Calu3 (cell line): ENCODE data around the gene TPSB2. TPM values are rescaled to one million over a fixed set of nuclear protein-coding genes. Genes with fewer than 3 reads are reported as not detected.
"Not testable (repeated sequence)": the region's sequence is repeated elsewhere in the genome, so short reads cannot be mapped to it uniquely, and the experiment has no call there.

Experiments
- Bru-seq: library from RNA; stranded (reverse); fragments of 400-500 nt; gene quantifications from one replicate; lab custom pipeline; 2021; lab: Mats Ljungman, UMichigan
- BruChase-seq, 2 experiments: library from RNA; stranded (reverse); fragments of 400-500 nt; gene quantifications; one replicate each; lab custom pipeline; 2021; lab: Mats Ljungman, UMichigan
- BruUV-seq: library from RNA; stranded (reverse); fragments of 400-500 nt; replicated peaks from 2 replicates; lab custom pipeline; 2021; lab: Mats Ljungman, UMichigan
- CTCF ChIA-PET: fragments of 300-600 bp; sonication (Branson Sonifier 250); formaldehyde crosslinking; loops from one replicate; lab custom pipeline; 2022; ENCODE audit warnings: antibody characterized with exemption; lab: Charles Lee
- DNase-seq: peaks from one replicate; pipeline ENCODE4 v3.0.0; 2022
- H3K27ac Mint-ChIP-seq: one replicate; pipeline ENCODE4 v1.8.0; 2022; ENCODE audit warnings: mixed read lengths; ENCODE audit not compliant: unreplicated experiment
- H3K27me3 Mint-ChIP-seq: one replicate; pipeline ENCODE4 v1.8.0; 2022; ENCODE audit warnings: mixed read lengths; ENCODE audit not compliant: unreplicated experiment
- H3K36me3 Mint-ChIP-seq: one replicate; pipeline ENCODE4 v1.8.0; 2022; ENCODE audit warnings: mild to moderate bottlenecking, moderate library complexity, mixed read lengths; ENCODE audit not compliant: insufficient read depth, unreplicated experiment
- H3K4me1 Mint-ChIP-seq: one replicate; pipeline ENCODE4 v1.8.0; 2022; ENCODE audit warnings: mild to moderate bottlenecking, low read depth, mixed read lengths; ENCODE audit not compliant: unreplicated experiment
- H3K4me3 Mint-ChIP-seq: one replicate; pipeline ENCODE4 v1.8.0; 2022; ENCODE audit warnings: mild to moderate bottlenecking, low read depth, moderate library complexity, mixed read lengths; ENCODE audit not compliant: unreplicated experiment
- H3K9me3 Mint-ChIP-seq: one replicate; pipeline ENCODE4 v1.8.0; 2022; ENCODE audit warnings: low read depth, mixed read lengths; ENCODE audit not compliant: unreplicated experiment
- CTCF ChIP-seq: fragments of 200-600 bp; IDR thresholded peaks from one replicate; pipeline ENCODE4 v1.8.0; 2022; ENCODE audit warnings: antibody characterized with exemption; ENCODE audit not compliant: unreplicated experiment
- intact Hi-C: fragments of 100-400 bp; cut with micrococcal nuclease; formaldehyde crosslinking; loops from one replicate; pipeline ENCODE4 v1.10.0; 2022; ENCODE audit not compliant: unreplicated experiment
- long read RNA-seq: library from polyadenylated mRNA; stranded (forward); transcript quantifications from one replicate; pipeline ENCODE4 v2.0.0, GENCODE V29; 2022
- total RNA-seq: library from RNA; stranded (reverse); gene quantifications from 2 replicates; pipeline ENCODE4 v1.2.3, GENCODE V29; 2022

Gene TPSB2
- total RNA-seq (not detected in 2 replicates), Bru-seq, nascent RNA (not detected), BruChase-seq, experiment 1, labeled RNA remaining after a 6-hour chase (not detected), BruChase-seq, experiment 2, labeled RNA remaining after a 2-hour chase (not detected)
- long read RNA-seq: 0 reads

GRCh38 chr16:1230084-1230470 lies at the start of gene TPSB2:
Gene TPSB2, minus strand, starts transcription at chr16:1230184. Its CDS starts 233 bp downstream, at chr16:1229951.
- H3K4me1 Mint-ChIP-seq, H3K27ac Mint-ChIP-seq, H3K4me3 Mint-ChIP-seq, CTCF ChIA-PET, H3K9me3 Mint-ChIP-seq, DNase-seq, BruUV-seq, H3K36me3 Mint-ChIP-seq, intact Hi-C loops: not testable (repeated sequence)
- peaks cover 34% of the 10 kb centered on the region for H3K27me3 Mint-ChIP-seq

- intact Hi-C loops: no loop called here
- Mint-ChIP-seq H3K4me3 (no peak overlapping the region), H3K27ac (no peak overlapping the region), H3K9me3 (no peaks in the 10 kb centered on the region), H3K36me3 (no peaks in the 10 kb centered on the region), H3K4me1 (no peaks in the 10 kb centered on the region), H3K27me3 (peaks cover 100% of the 10 kb centered on the region)
- TF ChIP-seq CTCF: no peak
- no peak for DNase-seq
- BruUV-seq: no TSS peak
- CTCF ChIA-PET: interaction anchor here (1.2 kb wide), 1 partner anchor 12 kb away, joined by 3 read pairs; no protein-coding TSS in a partner anchor
Observed at GRCh38 chr16:1279081-1279944, 49.3 kb upstream of the TPSB2 start.

GRCh38 chr16:1278477-1278876 lies 48.5 kb upstream of the TPSB2 start:
- no peak overlapping the region for H3K27ac Mint-ChIP-seq
- H3K27me3 Mint-ChIP-seq: peaks cover 100% of the 10 kb centered on the region
- H3K4me1 Mint-ChIP-seq: no peaks in the 10 kb centered on the region
- intact Hi-C loops: no loop called here
- H3K36me3 Mint-ChIP-seq: no peaks in the 10 kb centered on the region
- TF ChIP-seq CTCF: no peak
- no peaks in the 10 kb centered on the region for H3K9me3 Mint-ChIP-seq
- no peak for DNase-seq
- BruUV-seq: no TSS peak
- CTCF ChIA-PET: no interaction called here
- no peak overlapping the region for H3K4me3 Mint-ChIP-seq

- Mint-ChIP-seq H3K4me3 (no peak overlapping the region), H3K9me3 (no peaks in the 10 kb centered on the region), H3K36me3 (no peaks in the 10 kb centered on the region), H3K27me3 (peaks cover 100% of the 10 kb centered on the region), H3K4me1 (no peaks in the 10 kb centered on the region), H3K27ac (no peak overlapping the region)
- CTCF ChIA-PET: no interaction called here
- intact Hi-C loops: no loop called here
- TF ChIP-seq CTCF: no peak
- BruUV-seq: no TSS peak
- no peak for DNase-seq
Observed at GRCh38 chr16:1277617-1278282, 47.8 kb upstream of the TPSB2 start.
